Inflammatory macrophage treated with lipopolysaccharide for 1 hour (primary cell): ENCODE measurements around the gene RAB3D.
"Not testable (repeated sequence)": the region's sequence is repeated elsewhere in the genome, so short reads cannot be mapped to it uniquely, and the experiment has no call there.

Experiments
- DNase-seq, 2 donors: peaks; one replicate each; pipeline ENCODE4 v3.0.0-alpha.2; 2020 to 2022

RAB3D gene

GRCh38 chr19:11337080-11337479 lies 2.4 kb downstream of the RAB3D start:
- DNase-seq = peak in 1 of 2 donors; percentile 28

DNA sequence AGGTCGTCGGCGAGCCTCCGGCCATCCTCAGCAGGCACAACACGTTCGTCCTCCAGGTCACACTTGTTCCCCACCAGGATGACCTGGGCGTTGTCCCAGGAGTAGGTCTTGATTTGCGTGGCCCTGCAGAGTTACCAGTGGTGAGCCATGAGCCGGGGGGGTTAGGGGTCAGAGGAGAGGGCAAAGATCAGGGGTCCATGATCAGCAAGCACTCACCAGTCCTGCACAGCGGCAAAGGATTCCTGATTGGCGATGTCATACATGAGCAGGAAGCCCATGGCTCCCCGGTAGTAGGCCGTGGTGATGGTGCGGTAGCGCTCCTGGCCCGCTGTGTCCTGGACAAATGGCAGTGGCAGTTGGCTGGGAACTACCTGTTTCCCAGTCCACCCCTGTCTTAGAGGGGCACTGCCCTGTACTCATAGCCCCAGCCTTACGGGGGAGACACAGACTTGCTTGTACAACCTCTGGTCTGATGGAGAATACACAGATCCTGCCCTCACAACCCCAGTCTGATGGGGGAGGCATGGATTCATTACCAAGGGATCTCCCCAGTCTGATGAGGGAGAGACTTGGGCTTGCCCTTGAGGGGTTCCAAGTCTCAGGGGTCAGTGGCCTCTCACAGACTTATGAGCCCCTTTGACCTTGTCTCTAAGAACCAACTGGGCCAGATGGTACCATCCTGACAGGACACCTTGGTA lies 3.9 kb downstream of the RAB3D start:
- no peak for DNase-seq

GRCh38 chr19:11333838-11334237 lies 5.6 kb downstream of the RAB3D start:
- not testable (repeated sequence) for DNase-seq

DNA sequence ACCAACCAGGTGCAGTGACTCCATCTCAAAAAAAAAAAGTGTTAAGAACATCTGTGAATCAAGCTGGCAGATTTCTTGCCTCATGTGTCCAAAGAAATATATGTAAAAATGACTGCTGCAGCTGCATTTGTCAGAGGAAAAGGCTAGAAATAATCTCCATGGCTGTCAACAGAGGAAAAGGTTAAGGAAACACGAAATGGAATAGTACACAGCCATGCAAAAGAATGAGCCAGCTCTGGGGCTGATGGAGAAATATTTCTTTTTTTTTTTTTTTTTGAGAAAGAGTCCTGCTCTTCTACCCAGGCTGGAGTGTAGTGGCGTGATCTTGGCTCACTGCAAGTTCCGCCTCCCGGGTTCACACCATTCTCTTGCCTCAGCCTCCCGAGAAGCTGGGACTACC lies 6.6 kb downstream of the RAB3D start:
- DNase-seq = no peak

DNA sequence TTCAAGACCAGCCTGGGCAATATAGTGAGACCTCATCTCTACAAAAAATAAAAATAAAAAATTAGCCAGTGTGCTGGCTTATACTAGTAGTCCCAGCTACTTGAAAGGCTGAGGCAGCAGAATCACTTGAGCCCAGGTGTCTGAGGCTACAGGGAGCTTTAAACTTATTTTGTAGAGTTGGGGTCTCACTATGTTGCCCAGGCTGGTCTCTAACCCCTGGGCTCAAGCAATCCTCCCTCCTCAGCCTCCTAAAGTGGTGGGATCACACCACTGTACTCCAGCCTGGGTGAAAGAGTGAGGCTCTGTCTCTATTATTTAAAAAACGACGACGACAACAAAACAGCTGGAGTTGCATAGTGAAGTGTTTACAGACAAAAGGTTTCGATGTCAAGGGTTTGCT lies 8.0 kb downstream of the RAB3D start:
- no peak for DNase-seq

GRCh38 chr19:11330127-11330526 lies 9.3 kb downstream of the RAB3D start:
- no peak for DNase-seq

DNA sequence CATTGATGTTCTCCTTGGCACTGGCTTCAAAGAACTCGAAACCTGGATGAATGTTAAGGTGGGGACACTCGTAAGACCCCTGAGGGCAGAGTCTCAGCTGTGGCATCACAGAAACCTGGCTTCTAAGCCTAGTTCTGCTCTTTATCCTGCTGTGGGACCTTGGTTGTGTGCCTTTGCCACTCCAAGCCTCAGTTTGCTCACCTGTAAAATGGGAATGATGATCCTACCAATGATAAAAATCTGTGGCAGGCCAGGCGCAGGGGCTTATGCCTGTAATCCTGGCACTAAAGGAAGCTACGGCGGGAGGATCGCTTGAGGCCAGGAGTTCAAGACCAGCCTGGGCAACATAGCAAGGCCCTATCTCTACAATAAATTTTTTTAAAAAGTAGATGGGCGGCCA lies 13.9 kb downstream of the RAB3D start:
- DNase-seq = no peak

- no peak for DNase-seq
Measured at GRCh38 chr19:11324748-11325389, 14.6 kb downstream of the RAB3D start.

DNA sequence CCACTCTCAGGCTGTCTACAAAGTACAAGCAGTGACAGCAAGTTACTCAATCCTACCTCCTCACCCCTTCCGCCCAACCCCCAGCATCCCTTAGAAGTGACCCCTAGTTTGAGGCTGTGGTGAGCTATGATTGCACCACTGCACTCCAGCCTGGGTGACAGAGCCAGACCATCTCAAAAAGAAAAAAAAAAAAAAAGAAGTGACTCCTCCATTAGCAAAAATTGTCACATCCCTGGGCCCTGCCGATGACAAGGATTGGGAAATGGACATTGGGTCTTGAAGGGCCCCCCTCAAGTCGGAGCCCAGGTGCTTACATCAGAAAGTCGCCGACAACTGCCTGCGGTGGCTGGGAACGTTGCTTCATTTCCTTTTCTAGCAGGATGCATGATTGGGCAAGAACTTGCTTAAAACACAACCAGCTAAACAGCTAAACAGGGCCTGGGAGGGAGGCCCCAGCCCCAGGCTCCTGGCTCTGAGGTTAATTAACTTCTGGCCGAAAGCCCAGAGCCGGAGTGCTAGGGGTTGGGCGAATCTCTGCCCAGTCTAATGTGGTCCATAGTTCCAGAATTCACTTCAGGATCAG lies 15.3 kb downstream of the RAB3D start:
- peak; percentile 68 to 70 for DNase-seq

DNA sequence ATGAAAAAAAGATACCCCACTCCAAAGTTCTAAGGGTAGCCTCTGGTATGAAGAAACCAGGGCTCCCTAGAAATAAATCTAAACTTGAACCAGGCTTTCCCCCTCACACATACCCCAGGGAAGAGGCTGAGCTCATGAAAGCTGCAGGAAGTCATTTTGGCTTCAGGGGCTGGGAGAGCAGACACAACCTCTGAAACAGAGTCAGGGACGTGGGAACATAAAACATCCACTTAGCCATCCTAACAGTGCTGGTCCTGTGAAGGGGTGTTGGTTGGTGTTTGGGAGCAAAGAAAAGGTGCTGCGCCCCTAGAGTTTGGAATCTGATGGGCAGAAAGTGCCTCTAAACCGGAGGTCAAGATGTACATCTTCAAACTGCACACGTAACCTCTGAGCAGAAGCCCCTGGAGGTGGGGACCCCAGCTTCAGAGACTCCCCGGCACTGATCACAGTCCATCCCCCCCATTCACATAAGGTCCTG lies 15.8 kb downstream of the RAB3D start:
- DNase-seq = no peak

DNA sequence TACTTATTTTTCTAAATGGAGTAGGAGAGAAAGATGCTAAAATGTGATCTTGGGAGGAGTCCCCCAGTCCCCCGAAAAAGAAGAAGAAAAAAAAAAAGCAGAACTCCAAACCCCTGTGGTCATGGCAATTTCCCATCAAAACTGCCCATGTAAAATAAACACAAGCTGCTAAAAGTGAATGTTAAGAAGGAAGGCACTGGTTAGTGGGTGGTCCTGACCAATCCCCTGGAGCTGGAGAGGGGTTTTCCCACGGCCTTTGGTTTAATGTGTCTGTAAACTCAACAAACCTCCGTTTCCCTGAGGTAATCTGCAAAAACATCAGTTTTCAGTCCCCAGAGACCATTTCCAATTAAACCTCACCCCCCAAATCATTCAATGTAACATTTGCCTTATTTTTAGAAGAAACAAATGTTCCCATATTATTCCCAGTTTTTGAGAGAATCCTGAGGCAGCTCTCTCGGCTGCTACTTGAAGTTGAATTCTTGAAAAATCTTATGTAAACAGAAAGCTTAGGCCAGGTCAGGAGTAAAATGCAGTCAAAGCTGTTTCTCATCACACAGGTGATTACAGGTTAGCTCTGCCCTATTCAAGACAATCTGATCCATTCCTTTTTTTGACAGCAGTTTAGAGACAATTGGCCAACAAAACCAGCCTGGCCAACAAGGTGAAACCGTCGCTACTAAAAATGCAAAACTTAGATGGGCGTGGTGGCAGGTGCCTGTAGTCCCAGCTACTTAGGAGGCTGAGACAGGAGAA lies 17.0 kb downstream of the RAB3D start:
- DNase-seq = peak; percentile 54 to 61

DNA sequence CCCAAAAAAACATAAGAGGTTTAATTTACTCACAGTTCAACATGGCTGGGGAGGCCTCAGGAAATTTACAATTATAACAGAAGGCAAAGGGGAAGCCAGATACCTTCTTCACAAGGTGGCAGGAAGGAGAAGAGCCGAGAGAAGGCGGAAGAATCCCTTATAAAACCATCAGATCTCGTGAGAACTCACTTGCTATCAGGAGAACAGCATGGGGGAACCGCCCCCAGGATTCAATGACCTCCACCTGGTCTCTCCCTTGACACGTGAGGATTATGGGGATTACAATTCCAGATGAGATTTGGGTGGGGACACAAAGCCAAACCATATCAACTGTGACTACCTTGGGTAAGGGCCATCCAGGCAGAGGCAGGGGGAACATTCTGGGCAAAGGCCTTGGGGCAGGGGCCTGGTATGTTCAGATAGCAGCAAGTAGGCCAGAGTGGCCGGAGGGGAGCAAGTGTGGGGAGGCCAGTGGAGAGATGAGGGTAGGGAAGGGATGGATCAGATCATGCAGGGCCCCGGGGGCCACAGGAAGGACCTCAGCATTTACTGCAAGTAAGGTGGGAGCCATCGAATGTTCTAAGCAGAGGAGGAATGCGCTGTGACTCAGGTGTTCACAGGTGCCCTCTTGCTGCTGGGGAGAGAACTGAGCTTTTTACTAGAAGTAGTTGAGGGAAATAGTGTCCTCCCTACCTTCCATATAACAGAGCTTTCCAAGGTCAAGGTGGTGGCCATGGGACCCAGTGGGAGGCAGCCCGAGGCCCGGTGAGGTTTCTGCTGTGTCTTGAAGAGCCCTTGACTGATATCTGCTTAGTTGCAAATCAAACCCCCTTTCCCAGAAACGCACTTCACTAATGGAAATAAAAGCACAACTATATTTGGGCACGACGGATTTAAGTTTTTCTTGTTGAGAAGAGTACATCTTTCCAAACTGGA lies 18.0 kb downstream of the RAB3D start:
- DNase-seq = no peak

- DNase-seq = not testable (repeated sequence)
Measured at GRCh38 chr19:11320278-11320995, 19.0 kb downstream of the RAB3D start.

- no peak for DNase-seq
Measured at GRCh38 chr19:11306337-11306736, 33.1 kb downstream of the RAB3D start.

- no peak for DNase-seq
Measured at GRCh38 chr19:11304936-11305335, 34.5 kb downstream of the RAB3D start.

DNA sequence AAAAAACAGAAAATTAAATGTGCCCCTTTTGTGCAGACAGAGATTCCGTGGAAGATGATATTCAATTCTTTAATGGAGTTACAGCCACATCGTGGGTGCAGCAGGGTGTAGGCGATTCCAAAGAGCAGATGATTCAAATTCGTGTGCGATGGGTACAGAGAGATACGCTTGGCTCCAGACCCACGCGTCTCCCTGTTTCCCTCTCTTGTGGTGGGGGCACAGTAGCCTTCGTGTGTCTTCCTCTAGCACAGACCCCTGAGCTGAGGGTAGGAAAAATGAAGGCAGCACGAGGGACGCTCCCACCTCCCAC lies 38.7 kb downstream of the RAB3D start:
- DNase-seq = no peak

DNA sequence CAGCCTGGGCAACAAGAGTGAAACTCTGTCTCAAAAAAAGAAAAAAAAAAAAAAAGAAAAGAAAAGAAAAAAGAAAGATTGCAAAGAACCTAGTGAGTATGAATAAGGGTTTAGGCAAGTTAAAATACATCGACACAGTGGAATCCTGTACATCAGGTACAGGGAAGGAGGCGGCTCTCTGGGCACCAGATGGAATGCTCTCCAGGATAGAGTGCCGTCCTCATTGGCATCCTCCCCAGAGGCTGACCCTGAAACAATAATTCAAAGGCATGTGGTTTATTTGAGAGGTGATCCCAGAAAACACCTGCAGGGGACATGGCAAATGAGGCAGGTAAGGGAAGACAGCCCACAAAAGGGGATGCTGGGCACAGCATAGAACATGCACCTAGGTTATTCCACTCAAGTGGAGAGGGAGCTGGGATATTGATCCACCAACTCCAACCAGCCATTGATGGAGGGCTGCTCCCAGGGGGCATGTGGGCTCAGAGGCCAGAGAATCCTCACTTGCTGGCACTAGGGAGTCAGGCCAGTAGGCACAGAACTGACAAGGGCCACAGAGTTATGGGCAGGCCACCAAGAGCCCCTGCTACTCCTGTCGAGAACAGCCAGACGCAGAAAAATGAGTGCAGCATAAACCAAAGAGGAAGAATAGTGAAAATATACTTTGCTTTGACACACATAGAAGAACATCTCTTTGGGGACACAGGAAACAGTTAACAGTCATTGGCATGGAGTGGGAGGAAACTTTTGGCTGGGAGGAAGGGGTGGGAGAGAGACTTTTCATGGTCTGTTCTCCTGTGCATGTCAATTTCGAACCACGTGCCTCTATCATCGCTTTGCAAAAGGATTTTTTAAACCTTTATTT lies 39.3 kb downstream of the RAB3D start:
- peak; percentile 24 to 40 for DNase-seq

DNA sequence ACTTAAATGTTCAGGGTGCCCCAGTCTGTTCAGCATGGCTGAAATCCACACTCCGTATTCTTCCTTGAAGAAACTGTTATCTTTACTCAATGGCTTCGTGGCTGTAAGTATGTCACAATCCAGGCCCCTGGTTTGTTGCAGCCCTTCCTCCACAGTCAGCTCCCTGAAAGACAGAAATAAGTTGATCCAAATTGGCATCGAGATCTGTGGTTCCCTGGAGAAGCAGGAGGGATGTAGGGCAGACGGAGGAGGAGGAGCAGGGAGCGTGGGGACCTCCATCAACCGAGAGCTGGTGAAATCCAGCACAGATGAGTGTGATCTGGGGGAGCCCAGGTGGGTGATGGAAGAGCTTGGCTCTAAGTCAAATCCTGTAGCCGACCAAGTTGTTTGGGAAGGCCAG lies 43.2 kb downstream of the RAB3D start:
- peak in 1 of 2 donors; percentile 10 for DNase-seq

- DNase-seq = no peak
Measured at GRCh38 chr19:11295665-11296245, 43.7 kb downstream of the RAB3D start, which contains the start of gene TSPAN16. TSPAN16 (plus strand) TSS chr19:11296160; CDS start chr19:11296298, 138 bp downstream.

DNA sequence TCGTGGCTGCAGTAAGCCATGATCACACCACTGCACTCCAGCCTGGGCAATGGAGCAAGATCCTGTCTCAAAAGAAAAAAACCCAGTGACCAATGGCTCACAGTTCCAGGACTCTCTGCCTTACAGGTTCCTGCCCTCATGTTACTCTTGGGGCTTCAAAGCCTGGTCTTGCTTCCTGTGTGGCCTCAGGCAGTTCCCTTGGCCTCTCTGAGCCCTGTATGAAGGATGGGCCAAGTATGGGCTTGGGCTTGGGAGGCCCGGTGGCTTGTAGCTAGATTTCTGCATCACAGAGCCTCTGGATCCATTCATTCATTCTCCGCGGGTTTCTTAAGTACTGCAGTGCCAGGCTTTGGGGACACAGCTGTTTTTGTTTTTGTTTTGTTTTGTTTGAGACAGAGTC lies 44.3 kb downstream of the RAB3D start:
- no peak for DNase-seq
